GM19455 (cell line): ENCODE measurements around the gene MILR1.
A peak's percentile ranks its signal among the peaks of the same experiment; 100 is the strongest.
"Not testable (repeated sequence)": the region's sequence is repeated elsewhere in the genome, so short reads cannot be mapped to it uniquely, and the experiment has no call there.

Experiments used
- ATAC-seq: cut with Tn5 transposase; IDR thresholded peaks from one replicate; pipeline ENCODE4 v1.9.1; 2021; ENCODE audit not compliant: unreplicated experiment

MILR1 gene, protein sequence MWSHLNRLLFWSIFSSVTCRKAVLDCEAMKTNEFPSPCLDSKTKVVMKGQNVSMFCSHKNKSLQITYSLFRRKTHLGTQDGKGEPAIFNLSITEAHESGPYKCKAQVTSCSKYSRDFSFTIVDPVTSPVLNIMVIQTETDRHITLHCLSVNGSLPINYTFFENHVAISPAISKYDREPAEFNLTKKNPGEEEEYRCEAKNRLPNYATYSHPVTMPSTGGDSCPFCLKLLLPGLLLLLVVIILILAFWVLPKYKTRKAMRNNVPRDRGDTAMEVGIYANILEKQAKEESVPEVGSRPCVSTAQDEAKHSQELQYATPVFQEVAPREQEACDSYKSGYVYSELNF

GRCh38 chr17:64448665-64449512 is at the start of gene MILR1:
Gene MILR1, plus strand, starts transcription at chr17:64449115. Its CDS starts 54 bp downstream, at chr17:64449169.
- no peak for ATAC-seq

GRCh38 chr17:64399767-64400156 is 49.2 kb upstream of the MILR1 start:
- no peak for ATAC-seq

GRCh38 chr17:64400642-64401041 is 48.3 kb upstream of the MILR1 start:
- ATAC-seq, result no peak

- no peak for ATAC-seq
Observed at GRCh38 chr17:64401244-64401860, 47.6 kb upstream of the MILR1 start.

DNA sequence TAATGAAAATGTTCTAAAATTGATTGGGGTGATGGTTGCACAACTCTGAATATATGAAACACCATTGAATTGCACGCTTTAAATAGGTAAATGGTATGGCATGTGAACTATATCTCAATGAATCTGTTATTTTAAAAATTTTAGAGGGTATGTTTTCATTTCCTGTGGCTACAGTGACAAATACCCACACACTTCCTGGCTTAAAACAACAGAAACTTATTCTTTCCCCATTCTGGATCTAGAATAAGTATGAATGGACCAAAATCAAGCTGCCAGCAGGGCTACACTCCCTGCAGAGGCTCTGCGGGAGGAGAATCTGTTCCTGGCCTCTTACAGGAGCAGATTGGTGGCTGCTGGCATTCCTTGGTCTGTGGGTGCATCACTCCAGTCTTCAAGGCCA is 47.0 kb upstream of the MILR1 start:
- no peak for ATAC-seq

DNA sequence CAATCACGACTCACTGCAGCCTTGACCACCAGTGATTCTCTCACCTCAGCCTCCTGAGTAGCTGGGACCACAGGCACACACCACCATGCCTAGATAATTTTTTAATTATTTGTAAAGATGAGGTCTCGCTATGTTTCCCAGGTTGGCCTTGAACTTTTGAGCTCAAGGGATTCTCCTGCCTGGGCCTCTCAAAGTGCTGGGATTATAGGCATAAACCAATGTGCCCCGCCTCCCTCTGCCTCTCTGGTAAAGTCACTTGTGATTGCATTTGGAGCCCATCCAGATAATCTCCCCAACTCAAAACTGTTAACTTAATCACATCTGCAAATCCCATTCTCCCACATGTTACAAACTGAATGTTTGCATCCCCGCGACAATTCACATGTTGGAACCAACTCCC is 46.4 kb upstream of the MILR1 start:
- ATAC-seq, result no peak

- no peak for ATAC-seq
Observed at GRCh38 chr17:64403881-64404460, 44.9 kb upstream of the MILR1 start.

DNA sequence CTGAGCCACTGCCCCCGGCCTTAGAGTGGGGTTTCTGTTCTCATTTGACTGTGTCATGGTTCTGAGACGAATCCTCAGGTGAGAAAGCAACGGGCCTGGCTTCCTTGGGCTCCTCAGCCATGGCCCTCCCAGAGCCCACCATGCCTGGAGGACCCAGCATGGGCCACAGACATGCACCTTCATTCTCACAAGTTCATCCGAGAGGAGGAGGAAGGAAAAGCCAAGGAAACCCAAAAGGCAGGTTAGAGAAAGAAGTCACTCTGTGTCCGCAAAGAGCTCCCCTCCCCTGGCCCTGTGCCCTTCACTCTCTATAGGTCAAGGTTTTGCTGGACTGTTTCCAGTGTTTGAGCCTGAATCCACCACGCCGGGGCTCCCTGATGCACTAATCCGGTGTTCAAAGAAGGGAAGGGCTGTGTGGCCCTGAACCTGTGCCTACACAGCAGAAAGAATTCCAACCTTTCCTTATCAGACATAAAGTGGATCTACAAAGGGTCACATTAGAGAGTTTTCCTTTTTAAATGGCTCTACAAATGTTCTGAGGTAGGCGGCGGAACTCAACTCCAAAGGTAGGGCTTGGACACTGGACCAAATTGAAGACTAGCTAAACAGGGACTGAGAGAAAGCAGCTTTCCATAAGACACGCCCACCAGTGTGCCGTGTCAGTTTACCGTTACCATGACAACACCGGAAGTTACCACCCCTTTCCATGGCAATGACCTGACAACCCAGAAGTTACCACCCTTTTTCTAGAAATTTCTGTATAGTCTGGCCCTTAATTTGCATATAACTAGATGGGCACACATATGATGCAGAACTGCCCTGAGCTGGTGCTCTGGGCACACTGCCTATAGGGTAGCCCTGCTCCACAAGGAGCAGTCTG is 42.4 kb upstream of the MILR1 start:
- no peak for ATAC-seq

DNA sequence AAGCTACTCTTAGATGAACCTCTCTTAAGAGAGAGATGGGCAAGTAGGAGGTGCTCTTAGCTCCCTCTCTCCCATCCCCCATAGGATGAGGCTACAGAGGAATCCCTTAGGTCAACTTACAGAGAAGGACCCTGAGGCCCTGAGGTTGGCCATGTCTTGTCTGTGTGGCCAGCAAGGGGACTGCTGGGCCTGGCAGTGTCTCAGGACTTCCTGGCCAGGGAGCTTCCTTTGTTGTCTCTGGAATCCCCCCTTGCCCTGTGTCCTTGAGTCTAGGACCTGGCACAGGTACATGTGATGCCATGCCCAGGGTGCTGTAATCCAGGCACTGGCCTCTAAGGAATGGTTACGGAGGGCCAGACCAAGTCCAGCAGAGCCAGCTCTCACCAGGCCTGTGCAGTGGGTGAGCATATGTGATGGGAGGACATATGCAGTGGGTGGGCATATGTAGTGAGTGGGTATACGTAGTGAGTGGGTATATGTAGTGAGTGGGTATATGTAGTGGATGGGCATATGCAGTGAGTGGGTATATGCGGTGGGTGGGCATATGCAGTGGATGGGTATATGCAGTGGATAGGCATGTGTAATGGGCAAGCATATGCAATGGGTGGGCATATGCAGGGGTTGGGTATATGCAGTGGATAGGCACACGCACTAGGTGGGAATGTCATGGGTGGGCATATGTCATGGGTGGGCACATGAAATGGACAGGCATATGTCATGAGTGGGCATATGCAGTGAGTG is 38.0 kb upstream of the MILR1 start:
- ATAC-seq, result no peak

DNA sequence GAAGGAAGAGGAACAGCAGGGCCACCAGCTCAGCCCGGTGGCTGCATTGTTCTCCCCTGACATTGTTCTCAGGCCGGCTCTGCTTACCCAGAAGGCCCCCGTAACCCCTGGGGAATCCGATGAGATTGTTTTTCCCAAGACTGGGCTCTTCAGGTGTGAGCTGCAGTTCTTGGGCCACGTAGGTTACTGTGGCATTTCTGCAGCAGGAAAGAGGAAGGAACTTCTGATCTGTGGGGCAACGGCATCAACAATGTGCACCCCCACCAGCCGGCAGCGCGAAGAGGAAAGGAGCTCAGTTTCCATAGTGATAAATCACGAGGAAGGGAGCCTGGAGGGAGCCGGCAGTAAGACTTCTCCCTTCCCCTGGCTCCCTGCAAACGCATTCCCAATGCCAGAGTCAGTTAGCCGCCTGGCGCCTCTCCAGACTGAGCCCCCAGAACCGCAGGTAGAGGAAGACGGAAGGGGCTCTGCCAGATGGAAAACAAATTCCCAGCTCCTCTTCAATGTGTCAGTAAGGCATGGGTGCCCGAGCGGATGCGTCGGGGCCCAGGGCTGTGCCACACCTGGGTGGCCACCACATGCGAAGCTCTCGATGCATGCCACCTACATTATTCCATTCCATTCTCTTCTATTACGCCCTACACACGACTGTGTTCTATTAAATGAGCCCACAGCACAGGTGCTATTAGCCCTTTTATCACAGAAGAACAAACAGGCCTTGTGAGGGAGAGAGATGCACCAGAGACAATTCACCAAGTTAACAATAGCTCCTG is 36.7 kb upstream of the MILR1 start:
- no peak for ATAC-seq

- no peak for ATAC-seq
Observed at GRCh38 chr17:64412944-64413381, 36.0 kb upstream of the MILR1 start.

DNA sequence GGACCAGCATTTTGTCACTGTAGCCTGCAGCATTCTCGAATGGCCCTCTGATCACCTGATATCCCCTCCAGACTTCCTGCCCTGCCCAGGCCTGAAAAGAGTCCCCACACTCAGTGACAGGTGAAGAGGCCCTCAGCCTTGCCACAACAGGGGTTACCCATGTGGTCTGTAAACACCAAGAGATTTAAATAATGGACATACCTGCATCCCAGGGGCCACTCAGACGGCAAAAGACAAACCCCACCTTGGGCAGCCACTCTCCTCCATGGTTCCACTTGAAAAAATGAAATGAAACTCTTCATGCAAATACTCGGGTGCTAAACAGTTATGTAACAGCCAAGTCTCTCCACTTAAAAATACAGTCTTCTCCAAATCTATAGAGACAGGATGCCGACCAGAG is 35.4 kb upstream of the MILR1 start:
- peak; percentile 66 for ATAC-seq

DNA sequence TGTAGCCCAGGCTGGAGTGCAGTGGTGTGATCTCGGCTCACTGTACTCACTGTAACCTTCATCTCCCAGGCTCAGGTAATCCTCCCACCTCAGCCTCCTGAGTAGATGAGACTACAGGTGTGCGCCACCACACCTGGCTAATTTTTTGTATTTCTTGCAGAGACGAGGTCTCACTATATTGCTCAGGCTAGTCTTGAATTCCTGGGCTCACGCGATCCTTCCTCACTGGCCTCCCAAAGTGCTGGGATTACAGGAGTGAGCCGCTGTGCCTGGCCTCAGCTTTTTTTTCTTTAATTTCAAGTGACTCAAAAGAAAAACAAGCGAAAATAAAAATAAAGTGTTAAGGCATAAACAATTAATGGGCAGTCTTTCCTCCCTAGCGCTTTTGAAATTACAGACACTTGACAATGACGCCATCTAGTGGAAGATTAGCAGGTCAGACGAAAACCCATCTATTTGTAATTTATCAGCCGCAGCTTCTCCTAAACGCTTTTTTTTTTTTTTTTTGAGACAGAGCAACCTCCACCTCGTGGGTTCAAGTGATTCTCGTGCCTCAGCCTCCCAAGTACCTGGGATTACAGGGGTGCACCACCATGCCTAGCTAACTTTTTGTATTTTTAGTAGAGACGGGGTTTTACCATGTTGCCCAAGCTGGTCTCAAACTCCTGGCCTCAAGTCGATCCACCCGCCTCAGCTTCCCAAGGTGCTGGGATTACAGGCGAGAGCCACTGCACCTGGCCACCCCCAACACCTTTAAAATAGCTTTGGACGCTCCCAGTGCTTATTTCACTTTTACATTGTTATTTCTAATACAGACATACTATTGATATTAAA is 30.2 kb upstream of the MILR1 start:
- ATAC-seq, result no peak

DNA sequence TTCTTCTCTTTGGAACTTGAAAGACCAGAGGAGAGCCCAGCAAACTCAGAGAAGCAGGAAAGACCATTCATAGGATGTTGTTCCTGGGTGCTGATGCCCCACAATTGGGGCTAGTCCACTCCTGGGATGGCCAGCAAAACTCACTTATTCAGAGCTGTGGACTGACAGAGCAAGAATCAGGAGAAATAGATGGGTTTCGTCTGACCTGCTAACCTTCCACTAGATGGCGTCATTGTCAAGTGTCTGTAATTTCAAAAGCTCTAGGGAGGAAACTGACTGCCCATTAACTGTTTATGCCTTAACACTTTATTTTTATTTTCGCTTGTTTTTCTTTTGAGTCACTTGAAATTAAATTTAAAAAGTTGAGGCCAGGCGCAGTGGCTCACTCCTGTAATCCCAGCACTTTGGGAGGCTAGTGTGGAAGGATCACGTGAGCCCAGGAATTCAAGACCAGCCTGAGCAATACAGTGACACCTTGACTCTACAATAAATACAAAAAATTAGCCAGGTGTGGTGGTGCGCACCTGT is 28.7 kb upstream of the MILR1 start:
- ATAC-seq, result no peak

- ATAC-seq, result not testable (repeated sequence)
Observed at GRCh38 chr17:64422121-64422520, 26.8 kb upstream of the MILR1 start.

DNA sequence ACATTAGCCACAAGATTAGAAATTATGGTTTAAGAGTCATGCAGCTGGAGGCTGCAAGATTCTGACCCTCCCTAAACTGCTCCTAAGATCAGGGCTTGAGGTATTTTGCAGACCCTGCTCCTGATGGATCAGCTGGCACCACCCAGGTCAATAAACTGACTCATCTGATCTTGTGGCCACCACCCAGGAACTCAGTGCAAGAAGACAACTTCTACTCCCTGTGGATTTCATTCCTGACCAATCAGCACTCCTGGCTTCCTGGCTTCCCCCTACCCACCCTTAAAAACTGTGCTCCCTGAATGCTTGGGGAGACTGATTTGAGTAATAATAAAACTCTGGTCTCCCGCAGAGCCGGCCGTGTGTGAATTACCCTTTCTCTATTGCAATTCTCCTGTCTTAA is 25.0 kb upstream of the MILR1 start:
- no peak for ATAC-seq

DNA sequence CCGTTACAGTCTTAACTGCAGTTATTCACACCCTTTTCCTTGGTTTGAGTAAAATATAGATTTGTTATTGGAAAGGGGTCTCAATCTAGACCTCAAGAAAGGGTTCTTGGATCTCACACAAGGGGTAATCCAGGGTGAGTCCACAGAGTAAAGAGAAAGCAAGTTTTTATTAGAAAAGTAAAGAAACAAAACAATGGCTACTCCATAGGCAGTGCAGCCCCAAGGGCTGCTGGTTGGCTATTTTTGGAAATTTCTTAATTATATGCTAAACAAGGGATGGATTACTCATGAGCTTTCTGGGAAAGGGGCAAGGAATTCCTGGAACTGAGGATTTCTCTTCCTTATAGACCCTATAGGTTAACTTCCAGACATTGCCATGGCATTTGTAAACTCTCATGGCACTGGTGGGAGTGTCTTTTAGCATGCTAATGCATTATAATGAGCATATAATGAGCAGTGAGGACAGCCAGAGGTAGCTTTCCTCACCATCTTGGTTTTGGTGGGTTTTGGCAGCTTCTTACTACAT is 24.5 kb upstream of the MILR1 start:
- no peak for ATAC-seq

- no peak for ATAC-seq
Observed at GRCh38 chr17:64425191-64425590, 23.7 kb upstream of the MILR1 start.
